SJCRH30 (cell line): ENCODE data around the gene TSPAN5. TPM values are rescaled to one million over a fixed set of nuclear protein-coding genes. Genes with fewer than 3 reads are reported as not detected.

ENCODE experiments used
- DNase-seq, 2 experiments: peaks; one replicate each; pipeline ENCODE4 v3.0.0-alpha.2; 2015 to 2020
- H3K27ac ChIP-seq: fragments of 250-450 bp; sonication (Bioruptor Pico); 2 replicates; pipeline ENCODE4 v1.5.1; 2020; ENCODE audit warnings: mild to moderate bottlenecking, moderate library complexity
- H3K27me3 ChIP-seq: fragments of 250-450 bp; sonication (Bioruptor Pico); 2 replicates; pipeline ENCODE4 v1.5.1; 2020; ENCODE audit warnings: mild to moderate bottlenecking, moderate library complexity
- H3K36me3 ChIP-seq: fragments of 250-450 bp; sonication (Bioruptor Pico); 2 replicates; pipeline ENCODE4 v1.5.1; 2020; ENCODE audit warnings: mild to moderate bottlenecking, moderate library complexity
- H3K4me1 ChIP-seq: fragments of 250-450 bp; sonication (Bioruptor Pico); 2 replicates; pipeline ENCODE4 v1.5.1; 2020; ENCODE audit warnings: mild to moderate bottlenecking, moderate library complexity
- H3K4me3 ChIP-seq: fragments of 250-450 bp; sonication (Bioruptor Pico); 2 replicates; pipeline ENCODE4 v1.5.1; 2020; ENCODE audit warnings: mild to moderate bottlenecking, moderate library complexity
- H3K9me3 ChIP-seq: fragments of 250-450 bp; sonication (Bioruptor Pico); replicated peaks from 2 replicates; pipeline ENCODE4 v1.5.1; 2020; ENCODE audit warnings: mild to moderate bottlenecking, moderate library complexity
- total RNA-seq: library from RNA; depleted of rRNA; stranded (reverse); fragments of >200 nt; shearing (Covaris generic); gene quantifications from 2 replicates; pipeline ENCODE4 v1.2.3, GENCODE V29; 2014

The TSPAN5 gene
- total RNA-seq, 1 experiment from 2014 or later = 27.2 TPM

GRCh38 chr4:98514741-98515469 lies 143.5 kb downstream of the TSPAN5 start:
- peak overlapping the region; percentile 83 for H3K27ac ChIP-seq
- no peaks in the 10 kb centered on the region for H3K36me3 ChIP-seq
- peaks cover 38% of the 10 kb centered on the region for H3K4me1 ChIP-seq

GRCh38 chr4:98512918-98513317 lies 145.5 kb downstream of the TSPAN5 start:
- Histone ChIP-seq H3K36me3 (no peaks in the 10 kb centered on the region), H3K4me3 (no peak overlapping the region), H3K4me1 (peaks cover 53% of the 10 kb centered on the region), H3K27me3 (no peaks in the 10 kb centered on the region), H3K27ac (no peak overlapping the region), H3K9me3 (peaks cover 9% of the 10 kb centered on the region)
- DNase-seq = no peak

More at GRCh38 chr4:98514741-98515469, 143.5 kb downstream of the TSPAN5 start:
- DNase-seq = no peak
- peaks cover 9% of the 10 kb centered on the region for H3K9me3 ChIP-seq
- no peaks in the 10 kb centered on the region for H3K27me3 ChIP-seq
- H3K4me3 ChIP-seq = no peak overlapping the region

GRCh38 chr4:98510757-98511517 lies 147.5 kb downstream of the TSPAN5 start:
- H3K36me3 ChIP-seq = no peaks in the 10 kb centered on the region
- H3K4me3 ChIP-seq = no peak overlapping the region
- peaks cover 40% of the 10 kb centered on the region for H3K4me1 ChIP-seq
- peak in 1 of 2 experiments; percentile 43 for DNase-seq
- H3K27me3 ChIP-seq = no peaks in the 10 kb centered on the region
- H3K27ac ChIP-seq = no peak overlapping the region
- H3K9me3 ChIP-seq = no peaks in the 10 kb centered on the region

DNA sequence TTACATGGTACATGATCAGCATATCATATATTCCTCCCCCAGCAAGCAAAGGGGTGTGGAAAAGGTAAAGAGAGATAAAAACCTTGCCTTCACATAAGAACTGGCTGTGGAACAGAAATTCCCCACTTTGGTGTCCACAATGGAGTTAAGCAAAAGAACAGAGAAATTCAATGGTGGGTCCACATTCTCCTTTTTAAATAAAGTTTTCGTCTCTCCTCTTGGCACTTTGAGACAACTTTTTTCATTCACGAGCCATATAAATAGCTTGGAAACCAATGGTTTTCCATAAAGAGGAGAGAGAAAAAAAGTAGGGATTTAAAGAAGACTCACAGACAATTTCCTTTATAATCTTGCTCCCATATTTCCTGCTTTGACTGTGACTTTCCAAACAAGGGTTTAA lies 148.1 kb downstream of the TSPAN5 start:
- DNase-seq = no peak
- no peak overlapping the region for H3K4me3 ChIP-seq
- H3K9me3 ChIP-seq = no peaks in the 10 kb centered on the region
- H3K4me1 ChIP-seq = peaks cover 34% of the 10 kb centered on the region
- no peak overlapping the region for H3K27ac ChIP-seq
- no peaks in the 10 kb centered on the region for H3K36me3 ChIP-seq
- H3K27me3 ChIP-seq = no peaks in the 10 kb centered on the region

DNA sequence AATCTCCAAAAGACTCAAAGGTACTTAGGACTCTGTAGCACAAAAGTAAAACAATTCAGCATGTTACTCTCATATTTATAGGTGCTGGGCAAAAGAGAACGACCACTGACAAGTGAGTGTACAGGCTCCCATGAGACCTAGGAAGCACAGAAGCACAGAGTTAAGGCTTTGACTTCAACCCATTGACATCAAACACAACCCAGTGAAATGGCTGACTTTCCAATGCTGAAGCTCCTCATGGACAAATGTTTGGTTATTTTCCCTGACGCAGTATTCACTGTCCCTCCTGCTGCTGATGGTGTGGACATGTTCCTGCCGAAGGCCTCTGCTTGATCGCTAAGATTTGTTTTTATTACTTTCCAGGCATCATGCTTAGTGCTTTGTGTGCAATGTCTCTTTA lies 148.7 kb downstream of the TSPAN5 start:
- peaks cover 29% of the 10 kb centered on the region for H3K4me1 ChIP-seq
- H3K9me3 ChIP-seq = no peaks in the 10 kb centered on the region
- H3K4me3 ChIP-seq = no peak overlapping the region
- no peaks in the 10 kb centered on the region for H3K27me3 ChIP-seq
- no peak overlapping the region for H3K27ac ChIP-seq
- no peak for DNase-seq
- H3K36me3 ChIP-seq = no peaks in the 10 kb centered on the region

GRCh38 chr4:98508829-98509598 lies 149.4 kb downstream of the TSPAN5 start:
- Histone ChIP-seq H3K4me3 (no peak overlapping the region), H3K9me3 (no peaks in the 10 kb centered on the region), H3K4me1 (peaks cover 29% of the 10 kb centered on the region), H3K27me3 (no peaks in the 10 kb centered on the region), H3K27ac (no peak overlapping the region), H3K36me3 (no peaks in the 10 kb centered on the region)
- peak in 1 of 2 experiments; percentile 53 for DNase-seq

- no peak overlapping the region for H3K4me3 ChIP-seq
- DNase-seq = peak in 1 of 2 experiments; percentile 52
- H3K9me3 ChIP-seq = no peaks in the 10 kb centered on the region
- H3K27ac ChIP-seq = no peak overlapping the region
- no peaks in the 10 kb centered on the region for H3K36me3 ChIP-seq
- no peaks in the 10 kb centered on the region for H3K27me3 ChIP-seq
- H3K4me1 ChIP-seq = peaks cover 29% of the 10 kb centered on the region
Measured at GRCh38 chr4:98508248-98508647, 150.2 kb downstream of the TSPAN5 start.

GRCh38 chr4:98507299-98507698 lies 151.1 kb downstream of the TSPAN5 start:
- no peaks in the 10 kb centered on the region for H3K9me3 ChIP-seq
- no peaks in the 10 kb centered on the region for H3K36me3 ChIP-seq
- H3K4me3 ChIP-seq = no peak overlapping the region
- H3K27me3 ChIP-seq = no peaks in the 10 kb centered on the region
- peaks cover 29% of the 10 kb centered on the region for H3K4me1 ChIP-seq
- no peak for DNase-seq
- H3K27ac ChIP-seq = no peak overlapping the region

DNA sequence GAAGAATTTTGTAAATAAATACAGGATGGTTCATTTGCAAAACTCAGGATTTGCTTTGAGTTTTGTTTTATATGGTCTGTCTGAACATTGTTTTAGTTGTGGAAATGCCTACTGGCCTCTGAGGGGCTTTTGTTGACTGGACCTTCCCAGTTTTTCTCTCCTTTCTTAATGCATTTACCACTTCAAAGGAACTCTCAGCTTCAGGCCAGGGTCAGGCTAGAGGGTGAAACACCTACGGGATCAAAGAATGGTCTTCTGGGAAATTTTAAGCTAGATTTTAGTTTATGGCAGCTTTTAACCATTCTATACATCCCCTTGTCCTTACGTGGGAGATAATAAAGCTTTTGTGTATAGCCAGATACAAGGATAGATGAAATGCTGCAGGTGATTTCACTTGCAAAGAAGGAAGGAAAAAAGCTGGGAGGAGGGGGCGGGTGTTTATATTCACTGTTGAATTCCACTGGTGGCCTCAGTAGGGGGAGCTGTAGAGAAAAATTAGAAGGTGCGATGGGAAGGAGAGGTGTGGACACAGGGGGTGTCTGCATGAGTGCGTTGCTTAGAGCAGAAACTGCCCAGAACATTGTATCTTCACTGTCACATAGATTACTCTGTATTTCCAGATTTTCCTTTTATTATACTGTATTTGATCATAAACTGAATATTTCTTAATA lies 151.8 kb downstream of the TSPAN5 start:
- H3K4me3 ChIP-seq = no peak overlapping the region
- DNase-seq = peak; percentile 14 to 44

GRCh38 chr4:98505992-98506391 lies 152.4 kb downstream of the TSPAN5 start:
- Histone ChIP-seq H3K27me3 (no peaks in the 10 kb centered on the region), H3K27ac (no peak overlapping the region), H3K36me3 (no peaks in the 10 kb centered on the region), H3K4me3 (no peak overlapping the region), H3K9me3 (no peaks in the 10 kb centered on the region), H3K4me1 (peaks cover 25% of the 10 kb centered on the region)
- DNase-seq = no peak

More for the DNA sequence above, 151.8 kb downstream of the TSPAN5 start:
- Histone ChIP-seq H3K27ac (no peak overlapping the region), H3K9me3 (no peaks in the 10 kb centered on the region), H3K4me1 (peaks cover 29% of the 10 kb centered on the region), H3K27me3 (no peaks in the 10 kb centered on the region), H3K36me3 (no peaks in the 10 kb centered on the region)

- DNase-seq = no peak
- Histone ChIP-seq H3K27ac (no peak overlapping the region), H3K4me1 (peaks cover 6% of the 10 kb centered on the region), H3K36me3 (no peaks in the 10 kb centered on the region), H3K9me3 (no peaks in the 10 kb centered on the region), H3K27me3 (no peaks in the 10 kb centered on the region), H3K4me3 (no peak overlapping the region)
Measured at GRCh38 chr4:98504091-98504490, 154.3 kb downstream of the TSPAN5 start.

DNA sequence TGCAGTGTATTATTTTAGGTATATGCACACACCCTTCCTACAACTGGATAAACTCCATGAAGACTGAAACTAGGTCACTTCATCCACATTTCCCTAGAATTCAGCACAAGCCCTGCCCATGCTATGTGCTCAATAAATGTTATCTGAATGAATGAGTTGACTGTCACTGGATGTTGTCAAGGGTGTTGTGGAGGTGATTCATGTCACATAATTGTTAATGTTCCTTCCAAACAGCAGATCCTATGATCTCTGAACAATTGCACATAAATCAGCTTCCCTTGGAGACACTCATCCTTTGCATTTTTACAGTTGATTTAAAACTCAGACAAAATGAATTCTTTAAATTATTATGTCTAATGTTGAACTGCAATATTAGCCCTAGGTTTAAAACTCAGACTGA lies 154.7 kb downstream of the TSPAN5 start:
- H3K27me3 ChIP-seq = no peaks in the 10 kb centered on the region
- H3K9me3 ChIP-seq = no peaks in the 10 kb centered on the region
- no peak for DNase-seq
- no peak overlapping the region for H3K4me3 ChIP-seq
- H3K27ac ChIP-seq = no peak overlapping the region
- no peaks in the 10 kb centered on the region for H3K36me3 ChIP-seq
- H3K4me1 ChIP-seq = peaks cover 2% of the 10 kb centered on the region

DNA sequence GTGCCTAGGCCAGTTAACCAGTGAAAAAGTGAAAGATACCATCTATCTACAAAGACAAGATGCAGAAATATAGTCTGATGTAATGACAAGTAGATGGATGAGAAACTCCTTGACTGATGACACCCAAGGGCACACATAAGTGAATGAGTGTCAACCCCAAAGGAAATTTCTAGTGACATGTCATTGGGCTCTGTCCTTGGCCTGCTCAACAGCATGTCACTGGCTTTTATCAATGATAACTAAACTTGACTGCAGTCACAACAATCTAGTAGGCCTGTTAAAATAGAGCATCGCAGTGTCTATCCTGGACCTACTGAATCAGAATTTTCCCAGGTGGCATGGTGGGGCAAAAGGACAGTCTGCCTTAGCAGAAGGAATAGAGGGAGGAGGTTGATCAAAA lies 155.8 kb downstream of the TSPAN5 start:
- no peak overlapping the region for H3K27ac ChIP-seq
- no peak overlapping the region for H3K4me3 ChIP-seq
- H3K27me3 ChIP-seq = no peaks in the 10 kb centered on the region
- H3K36me3 ChIP-seq = no peaks in the 10 kb centered on the region
- DNase-seq = no peak
- H3K9me3 ChIP-seq = no peaks in the 10 kb centered on the region
- no peaks in the 10 kb centered on the region for H3K4me1 ChIP-seq

DNA sequence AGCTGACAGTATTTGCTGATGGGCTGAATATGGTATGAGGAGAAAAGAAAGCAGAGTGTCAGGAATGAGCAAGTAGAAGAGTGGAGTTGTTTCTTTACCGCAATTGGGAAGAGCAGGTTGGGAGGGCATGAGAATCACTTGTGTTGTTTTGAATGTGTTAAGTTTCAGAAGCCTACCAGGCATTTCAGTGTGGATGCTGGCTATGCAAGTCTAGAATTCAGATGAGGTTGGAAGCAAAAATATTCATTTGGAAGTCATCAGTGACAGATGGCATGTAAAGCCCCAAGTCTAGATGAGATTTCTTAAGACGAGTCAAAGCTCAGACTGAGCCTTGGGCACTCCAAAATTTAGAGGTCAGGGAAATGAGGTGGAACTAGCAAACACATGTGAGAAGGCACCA lies 156.4 kb downstream of the TSPAN5 start:
- Histone ChIP-seq H3K27ac (no peak overlapping the region), H3K4me3 (no peak overlapping the region), H3K36me3 (no peaks in the 10 kb centered on the region), H3K9me3 (no peaks in the 10 kb centered on the region), H3K27me3 (no peaks in the 10 kb centered on the region), H3K4me1 (no peaks in the 10 kb centered on the region)
- DNase-seq = no peak
